NCI-H524 treated with DMSO at 0.1 percent for 48 hours (cell line): ENCODE measurements around the gene SYNE1.
"Not testable (repeated sequence)": the region's sequence is repeated elsewhere in the genome, so short reads cannot be mapped to it uniquely, and the experiment has no call there.

Experiments used
- DNase-seq: peaks from one replicate; lab custom pipeline; 2025; lab: John Stamatoyannopoulos, UW

SYNE1 gene, protein sequence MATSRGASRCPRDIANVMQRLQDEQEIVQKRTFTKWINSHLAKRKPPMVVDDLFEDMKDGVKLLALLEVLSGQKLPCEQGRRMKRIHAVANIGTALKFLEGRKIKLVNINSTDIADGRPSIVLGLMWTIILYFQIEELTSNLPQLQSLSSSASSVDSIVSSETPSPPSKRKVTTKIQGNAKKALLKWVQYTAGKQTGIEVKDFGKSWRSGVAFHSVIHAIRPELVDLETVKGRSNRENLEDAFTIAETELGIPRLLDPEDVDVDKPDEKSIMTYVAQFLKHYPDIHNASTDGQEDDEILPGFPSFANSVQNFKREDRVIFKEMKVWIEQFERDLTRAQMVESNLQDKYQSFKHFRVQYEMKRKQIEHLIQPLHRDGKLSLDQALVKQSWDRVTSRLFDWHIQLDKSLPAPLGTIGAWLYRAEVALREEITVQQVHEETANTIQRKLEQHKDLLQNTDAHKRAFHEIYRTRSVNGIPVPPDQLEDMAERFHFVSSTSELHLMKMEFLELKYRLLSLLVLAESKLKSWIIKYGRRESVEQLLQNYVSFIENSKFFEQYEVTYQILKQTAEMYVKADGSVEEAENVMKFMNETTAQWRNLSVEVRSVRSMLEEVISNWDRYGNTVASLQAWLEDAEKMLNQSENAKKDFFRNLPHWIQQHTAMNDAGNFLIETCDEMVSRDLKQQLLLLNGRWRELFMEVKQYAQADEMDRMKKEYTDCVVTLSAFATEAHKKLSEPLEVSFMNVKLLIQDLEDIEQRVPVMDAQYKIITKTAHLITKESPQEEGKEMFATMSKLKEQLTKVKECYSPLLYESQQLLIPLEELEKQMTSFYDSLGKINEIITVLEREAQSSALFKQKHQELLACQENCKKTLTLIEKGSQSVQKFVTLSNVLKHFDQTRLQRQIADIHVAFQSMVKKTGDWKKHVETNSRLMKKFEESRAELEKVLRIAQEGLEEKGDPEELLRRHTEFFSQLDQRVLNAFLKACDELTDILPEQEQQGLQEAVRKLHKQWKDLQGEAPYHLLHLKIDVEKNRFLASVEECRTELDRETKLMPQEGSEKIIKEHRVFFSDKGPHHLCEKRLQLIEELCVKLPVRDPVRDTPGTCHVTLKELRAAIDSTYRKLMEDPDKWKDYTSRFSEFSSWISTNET (N-terminal part only)

GRCh38 chr6:152637296-152638047, at the start of gene SYNE1:
Gene SYNE1, minus strand, starts transcription at chr6:152637362. Its CDS starts 9,031 bp downstream, at chr6:152628331.
- DNase-seq = no peak

- DNase-seq = no peak
These were observed 48.7 kb upstream of the SYNE1 start for GRCh38 chr6:152685819-152686218.

DNA sequence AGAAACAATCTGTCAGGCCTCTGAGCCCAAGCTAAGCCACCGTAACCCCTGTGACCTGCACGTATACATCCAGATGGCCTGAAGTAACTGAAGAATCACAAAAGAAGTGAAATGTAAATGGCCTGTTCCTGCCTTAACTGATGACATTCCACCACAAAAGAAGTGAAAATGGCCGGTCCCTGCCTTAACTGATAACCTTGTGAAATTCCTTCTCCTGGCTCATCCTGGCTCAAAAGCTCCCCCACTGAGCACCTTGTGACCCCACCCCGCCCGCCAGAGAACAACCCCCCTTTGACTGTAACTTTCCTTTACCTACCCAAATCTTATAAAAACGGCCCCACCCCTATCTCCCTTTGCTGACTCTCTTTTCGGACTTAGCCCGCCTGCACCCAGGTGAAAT, 45.8 kb upstream of the SYNE1 start:
- DNase-seq = not testable (repeated sequence)

DNA sequence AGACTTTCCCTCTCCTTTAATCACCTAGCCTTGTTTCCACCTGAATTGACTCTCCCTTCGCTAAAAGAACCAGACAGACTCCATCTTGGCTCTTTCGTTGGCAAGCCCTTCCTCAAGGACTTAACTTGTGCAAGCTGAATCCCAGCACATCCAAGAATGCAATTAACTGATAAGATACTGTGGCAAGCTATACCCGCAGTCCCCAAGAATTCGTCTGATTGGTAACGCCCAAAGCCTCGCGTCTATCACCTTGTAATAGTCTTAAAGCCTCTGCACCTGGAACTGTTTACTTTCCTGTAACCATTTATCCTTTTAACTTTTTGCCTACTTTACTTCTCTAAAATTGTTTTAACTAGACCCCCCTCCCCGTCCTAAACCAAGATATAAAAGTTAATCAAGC, 45.0 kb upstream of the SYNE1 start:
- DNase-seq = no peak

DNA sequence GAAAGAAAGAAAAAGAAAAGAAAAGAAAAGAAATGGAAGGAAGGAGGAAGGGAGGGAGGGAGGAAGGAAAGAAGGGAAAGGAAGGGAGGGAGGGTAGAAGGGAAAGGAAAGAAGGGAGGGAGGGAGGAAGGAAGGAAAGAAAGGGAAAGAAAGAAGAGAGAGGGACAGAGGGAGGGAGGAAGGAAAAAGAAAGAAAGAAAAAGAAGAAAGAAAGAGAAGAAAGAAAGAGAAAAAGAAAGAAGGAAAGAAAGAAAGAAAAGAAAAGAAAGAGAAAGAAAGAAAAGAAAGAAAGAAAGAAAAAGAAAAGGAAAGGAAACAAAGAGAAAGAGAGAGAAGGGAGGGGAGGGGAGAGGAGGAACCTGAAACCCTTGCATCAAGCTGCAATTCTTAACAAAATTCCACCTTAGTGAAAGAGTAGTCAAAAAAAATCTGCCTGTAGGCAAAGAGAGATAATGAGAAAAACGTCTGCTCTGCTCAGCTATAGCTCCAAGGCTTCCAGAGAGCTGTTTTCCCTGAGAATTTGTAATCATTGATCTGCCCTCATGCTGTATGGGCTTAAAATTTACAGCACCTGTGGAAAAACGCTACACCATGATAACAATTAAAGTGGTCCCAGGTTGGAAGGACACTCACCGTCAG, 43.8 kb upstream of the SYNE1 start:
- DNase-seq = no peak

- no peak for DNase-seq
These were observed 43.0 kb upstream of the SYNE1 start for GRCh38 chr6:152680151-152680550.

- no peak for DNase-seq
These were observed 36.1 kb upstream of the SYNE1 start for GRCh38 chr6:152673236-152673635.

DNA sequence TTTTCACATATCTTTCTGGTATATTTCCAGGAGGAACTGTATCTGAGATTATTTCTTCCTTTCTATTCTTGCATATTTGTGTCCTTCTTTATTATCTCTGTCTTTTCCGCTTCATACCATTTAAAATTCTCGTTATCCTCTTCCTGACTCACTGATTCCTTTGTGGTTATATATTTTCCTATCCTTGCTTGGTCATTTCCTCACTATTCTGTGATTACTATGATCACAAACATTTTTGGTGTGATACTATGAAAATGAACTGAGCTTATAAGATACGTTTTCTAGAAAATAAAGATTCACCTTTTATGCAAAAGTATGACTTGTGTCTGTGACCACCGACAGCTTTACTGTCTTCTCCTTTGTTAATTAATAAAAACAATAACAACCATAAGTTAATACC, 34.0 kb upstream of the SYNE1 start:
- DNase-seq = no peak

- DNase-seq = no peak
These were observed 32.7 kb upstream of the SYNE1 start for GRCh38 chr6:152669895-152670294.

DNA sequence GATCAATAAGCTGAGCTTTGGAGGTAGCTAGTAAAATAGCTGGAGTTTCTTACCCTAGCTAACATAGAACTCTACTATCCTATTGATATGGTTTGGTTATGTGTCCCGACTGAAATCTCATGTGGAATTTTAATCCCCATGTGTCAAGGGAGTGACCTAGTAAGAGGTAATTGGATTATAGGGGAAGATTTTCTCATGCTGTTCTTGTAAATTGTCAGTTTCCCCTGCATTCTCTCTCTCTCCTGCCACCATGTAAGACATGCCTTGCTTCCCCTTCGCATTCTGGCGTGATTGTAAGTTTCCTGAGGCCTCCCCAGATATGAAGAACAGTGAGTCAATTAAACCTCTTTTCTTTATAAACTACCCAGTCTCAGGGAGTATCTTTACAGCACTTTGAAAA, 24.6 kb upstream of the SYNE1 start:
- no peak for DNase-seq

DNA sequence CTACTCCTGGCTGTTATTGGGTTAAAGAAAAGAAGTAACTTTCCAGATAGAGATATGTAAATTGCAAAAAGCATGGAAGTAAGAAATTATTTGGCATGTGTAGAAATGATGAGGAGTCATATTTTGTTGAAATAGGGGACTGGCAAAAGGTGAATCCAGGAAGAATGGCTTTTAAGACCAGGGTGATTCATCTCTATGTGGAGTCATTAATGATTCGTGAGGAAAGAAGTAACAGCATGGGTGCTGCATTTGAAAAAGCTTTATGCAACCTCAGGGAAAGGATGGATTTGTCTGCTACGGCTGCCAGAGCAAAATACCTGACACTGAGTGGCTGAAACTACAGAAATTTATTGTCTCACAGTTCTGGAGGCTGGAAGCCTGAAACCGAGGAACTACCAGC, 14.8 kb upstream of the SYNE1 start:
- no peak for DNase-seq

DNA sequence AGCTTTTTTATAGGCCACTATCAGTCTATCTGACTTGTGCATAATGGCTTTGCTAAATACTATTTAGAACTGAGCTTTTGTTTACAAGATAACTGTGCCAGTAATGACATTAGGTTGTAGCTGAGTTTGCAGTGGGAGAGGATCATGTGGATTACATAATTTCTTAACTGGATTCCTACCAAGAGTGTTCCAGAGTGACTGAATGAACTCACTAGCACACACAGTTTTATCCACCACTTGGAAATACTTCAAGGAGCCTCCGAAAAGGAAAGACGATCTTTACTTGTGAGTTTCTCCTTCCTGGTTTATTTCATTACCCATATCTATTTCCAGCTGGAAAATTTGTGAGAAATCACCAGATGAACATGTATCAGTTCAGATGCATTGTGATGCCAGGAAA, 10.9 kb upstream of the SYNE1 start:
- DNase-seq = no peak

DNA sequence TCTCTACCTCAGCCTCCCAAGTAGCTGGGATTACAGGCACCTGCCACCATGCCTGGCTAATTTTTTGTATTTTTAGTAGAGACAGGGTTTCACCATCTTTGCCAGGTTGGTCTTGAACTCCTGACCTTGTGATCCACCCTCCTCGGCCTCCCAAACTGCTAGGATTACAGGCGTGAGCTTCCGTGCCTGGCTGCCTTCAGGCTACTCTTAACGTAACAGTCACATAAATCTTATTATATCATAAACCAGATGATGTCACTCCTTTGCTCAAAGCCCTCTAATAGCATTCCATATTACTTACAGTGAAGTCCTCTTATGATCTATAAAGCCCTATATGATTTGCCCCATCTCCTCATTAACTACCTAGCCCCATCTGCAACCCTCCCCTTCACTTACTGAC, 9.6 kb upstream of the SYNE1 start:
- not testable (repeated sequence) for DNase-seq

GRCh38 chr6:152642578-152643375, 5.6 kb upstream of the SYNE1 start:
- DNase-seq = no peak

DNA sequence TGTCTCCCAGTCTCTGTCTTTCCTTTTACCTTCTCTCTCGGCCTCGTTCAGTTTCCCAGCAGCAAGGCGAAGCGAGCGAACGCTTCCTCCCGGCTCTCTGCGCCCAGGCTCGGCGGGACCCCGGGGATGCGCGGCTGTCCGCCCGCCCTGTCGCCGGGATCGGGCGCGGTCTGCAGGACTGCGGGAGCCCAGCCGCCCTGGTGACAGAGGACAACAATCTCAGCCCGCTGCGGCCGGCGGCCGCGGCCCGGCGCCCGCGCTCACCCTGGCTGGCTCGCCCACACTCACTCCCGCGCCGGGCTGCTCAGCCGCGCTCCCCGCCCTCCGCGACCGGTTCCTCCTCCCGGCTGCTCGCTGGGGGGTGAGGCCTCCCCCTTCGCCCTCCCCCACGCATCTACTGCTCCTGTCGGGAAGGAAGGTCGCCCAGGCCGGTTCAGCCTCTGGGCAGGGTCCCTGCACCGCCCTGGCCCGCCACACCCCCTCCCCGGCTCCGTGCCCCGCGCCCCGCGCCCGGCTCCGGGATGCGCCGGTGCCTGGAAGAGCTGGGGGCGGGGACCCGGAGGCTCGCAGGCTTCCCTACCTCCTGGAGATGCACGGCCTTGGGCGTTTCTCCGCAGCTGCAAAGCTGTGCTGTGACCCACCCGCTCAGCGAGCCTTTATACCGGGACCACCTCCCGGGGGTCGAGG, 410 bp downstream of the SYNE1 start:
- no peak for DNase-seq

GRCh38 chr6:152636021-152636608, 1.0 kb downstream of the SYNE1 start:
- peak; percentile 18 for DNase-seq

DNA sequence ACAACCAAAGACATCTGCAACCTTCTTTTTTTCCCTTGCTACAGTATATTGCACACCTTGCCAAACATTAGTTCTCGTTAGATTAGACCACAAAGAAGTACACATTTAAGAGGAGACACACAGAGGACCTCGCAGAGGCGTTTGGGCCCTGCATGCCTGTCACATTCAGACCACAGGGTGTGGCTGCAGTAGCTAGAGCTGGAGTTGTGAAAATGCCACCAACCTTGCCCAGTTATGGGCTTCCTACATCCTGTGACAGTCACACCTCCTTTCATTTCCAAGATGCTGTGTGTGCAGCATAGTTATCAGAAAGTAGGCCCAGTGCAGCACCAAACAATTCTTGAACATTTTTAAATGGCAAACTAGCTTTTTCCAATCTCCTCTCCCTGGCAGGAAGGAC, 2.4 kb downstream of the SYNE1 start:
- no peak for DNase-seq

DNA sequence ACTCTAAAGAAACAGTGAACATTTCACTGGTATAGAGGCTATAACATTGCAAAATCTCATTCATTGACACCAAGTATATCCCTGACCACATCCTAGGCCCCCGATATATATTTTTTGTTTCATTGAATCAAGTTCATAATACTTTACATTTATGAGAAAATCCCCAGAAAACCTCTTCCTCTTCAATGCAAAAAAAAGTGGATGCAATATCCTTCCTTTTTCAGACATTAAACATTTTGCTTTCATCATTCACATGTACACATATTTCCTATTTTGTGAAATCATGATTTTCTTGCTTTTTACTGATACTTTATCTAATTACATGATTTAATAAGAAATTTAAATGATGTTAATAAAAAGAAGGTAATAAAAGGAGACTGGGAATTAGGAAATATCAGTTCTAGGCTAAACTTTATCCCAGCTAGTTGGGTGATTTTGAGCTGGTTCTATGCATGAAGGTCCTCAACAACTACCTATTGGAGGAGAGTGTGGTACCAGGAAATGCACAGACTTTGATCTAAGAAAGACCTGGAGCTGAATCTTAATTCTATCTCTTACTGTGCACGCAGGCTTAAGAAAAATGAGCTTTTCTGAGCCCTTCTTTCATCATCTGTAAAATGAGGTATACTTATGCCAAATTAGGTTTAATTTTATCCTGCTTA, 4.9 kb downstream of the SYNE1 start:
- no peak for DNase-seq

GRCh38 chr6:152631376-152631775, 5.8 kb downstream of the SYNE1 start:
- no peak for DNase-seq
